GM23338 (cell line): ENCODE data around the gene THSD7A. TPM values are rescaled to one million over a fixed set of nuclear protein-coding genes. Genes with fewer than 3 reads are reported as not detected.

Source experiments
- ATAC-seq: fragments of 200-7000 bp; cut with Tn5 transposase; 3 replicates; pipeline ENCODE4 v1.9.1; 2020
- DNase-seq: peaks from one replicate; pipeline ENCODE4 v3.0.0-alpha.2; 2015; ENCODE audit warnings: low spot score
- H2AFZ ChIP-seq: fragments of 200-600 bp; sonication (generic); 2 replicates; pipeline ENCODE4 v1.8.0; 2016; ENCODE audit warnings: antibody characterized with exemption, mild to moderate bottlenecking, moderate library complexity
- H3F3A ChIP-seq: fragments of 200-600 bp; sonication (generic); replicated peaks from 2 replicates; pipeline ENCODE4 v1.8.0; 2017; ENCODE audit warnings: antibody characterized with exemption, mixed run types, low read depth
- H3K27ac ChIP-seq: fragments of 200-600 bp; sonication (generic); 2 replicates; pipeline ENCODE4 v1.6.1; 2016; ENCODE audit warnings: low read depth
- H3K27me3 ChIP-seq: fragments of 200-600 bp; sonication (generic); 2 replicates; pipeline ENCODE4 v1.8.0; 2016; ENCODE audit warnings: mild to moderate bottlenecking, mixed run types, moderate library complexity; ENCODE audit not compliant: insufficient read depth
- H3K36me3 ChIP-seq: fragments of 200-600 bp; sonication (generic); 2 replicates; pipeline ENCODE4 v1.8.0; 2016; ENCODE audit warnings: mild to moderate bottlenecking; ENCODE audit not compliant: insufficient read depth
- H3K4me1 ChIP-seq: fragments of 200-600 bp; sonication (generic); 2 replicates; pipeline ENCODE4 v1.8.0; 2016; ENCODE audit warnings: mild to moderate bottlenecking, moderate library complexity; ENCODE audit not compliant: insufficient read depth
- H3K4me2 ChIP-seq: fragments of 200-600 bp; sonication (generic); 2 replicates; pipeline ENCODE4 v1.7.1; 2017; ENCODE audit warnings: mixed run types
- H3K4me3 ChIP-seq: fragments of 200-600 bp; sonication (generic); 2 replicates; pipeline ENCODE4 v1.6.1; 2016; ENCODE audit warnings: mixed run types
- H3K79me2 ChIP-seq: fragments of 200-600 bp; sonication (generic); replicated peaks from 2 replicates; pipeline ENCODE4 v1.8.0; 2017; ENCODE audit warnings: mild to moderate bottlenecking; ENCODE audit not compliant: insufficient read depth
- H3K9me2 ChIP-seq: fragments of 200-600 bp; sonication (generic); 2 replicates; pipeline ENCODE4 v1.8.0; 2017; ENCODE audit not compliant: insufficient read depth
- H4K20me1 ChIP-seq: fragments of 200-600 bp; sonication (generic); replicated peaks from 2 replicates; pipeline ENCODE4 v1.8.0; 2017; ENCODE audit warnings: mild to moderate bottlenecking; ENCODE audit not compliant: insufficient read depth
- H3K27ac Mint-ChIP-seq: 2 replicates; pipeline ENCODE4 v1.8.0; 2020; ENCODE audit warnings: inconsistent platforms, mild to moderate bottlenecking, moderate library complexity, mixed read lengths
- H3K27me3 Mint-ChIP-seq: 3 replicates; pipeline ENCODE4 v1.8.0; 2022; ENCODE audit warnings: low read depth, mild to moderate bottlenecking, moderate library complexity, mixed read lengths, inconsistent platforms; ENCODE audit not compliant: insufficient read depth, poor library complexity
- H3K36me3 Mint-ChIP-seq: 3 replicates; pipeline ENCODE4 v1.8.0; 2021; ENCODE audit warnings: low read depth, mild to moderate bottlenecking, inconsistent platforms, moderate library complexity, mixed read lengths
- H3K4me1 Mint-ChIP-seq: 3 replicates; pipeline ENCODE4 v1.8.0; 2020; ENCODE audit warnings: mild to moderate bottlenecking, inconsistent platforms, mixed read lengths
- H3K4me3 Mint-ChIP-seq: 3 replicates; pipeline ENCODE4 v1.8.0; 2021; ENCODE audit warnings: moderate library complexity, mild to moderate bottlenecking, inconsistent platforms, mixed read lengths
- H3K9me3 Mint-ChIP-seq: 3 replicates; pipeline ENCODE4 v1.8.0; 2020; ENCODE audit warnings: moderate library complexity, mild to moderate bottlenecking, inconsistent platforms, mixed read lengths
- CREB1 ChIP-seq: fragments of 250-450 bp; sonication (Bioruptor Pico); IDR thresholded peaks from 2 replicates; pipeline ENCODE4 v1.5.0; 2020; ENCODE audit warnings: low read depth, mild to moderate bottlenecking, moderate library complexity
- CTCF ChIP-seq, 2 experiments: fragments of 200-600 bp in 1 of 2; sonication (generic) in 1 of 2; conservative IDR thresholded peaks; 2 replicates each; pipeline versions ENCODE4 v1.5.1 to v1.6.1; 2016 to 2017; ENCODE audit warnings: antibody characterized with exemption in 2 of 2, low read depth in 2 of 2, mild to moderate bottlenecking in 2 of 2, moderate library complexity in 1 of 2
- ETS1 ChIP-seq: IDR thresholded peaks from 2 replicates; pipeline ENCODE4 v1.6.1; 2016; ENCODE audit warnings: antibody characterized with exemption
- EZH2 ChIP-seq: fragments of 200-600 bp; sonication (generic); IDR thresholded peaks from one replicate; pipeline ENCODE4 v1.8.0; 2017; ENCODE audit warnings: antibody characterized with exemption, mild to moderate bottlenecking, low read depth; ENCODE audit not compliant: unreplicated experiment
- EZH2phosphoT487 ChIP-seq: fragments of 200-600 bp; sonication (generic); IDR thresholded peaks from one replicate; pipeline ENCODE4 v1.8.1; 2018; ENCODE audit warnings: antibody characterized with exemption; ENCODE audit not compliant: unreplicated experiment
- NANOG ChIP-seq: IDR thresholded peaks from 2 replicates; pipeline ENCODE4 v1.6.1; 2016; ENCODE audit warnings: antibody characterized with exemption, borderline replicate concordance
- STAT1 ChIP-seq: IDR thresholded peaks from one replicate; pipeline ENCODE4 v1.6.1; 2016; ENCODE audit warnings: antibody characterized with exemption; ENCODE audit not compliant: unreplicated experiment
- ZNF114 ChIP-seq: fragments of 250-450 bp; sonication (Bioruptor Pico); IDR thresholded peaks from 2 replicates; pipeline ENCODE4 v1.5.0; 2020; ENCODE audit warnings: mild to moderate bottlenecking, moderate library complexity
- ZNF331 ChIP-seq: fragments of 250-450 bp; sonication (Bioruptor Pico); IDR thresholded peaks from 2 replicates; pipeline ENCODE4 v1.5.0; 2020; ENCODE audit warnings: low read depth, mild to moderate bottlenecking, moderate library complexity
- ZNF462 ChIP-seq: fragments of 250-450 bp; sonication (Bioruptor Pico); IDR thresholded peaks from 2 replicates; pipeline ENCODE4 v1.5.0; 2020; ENCODE audit warnings: mild to moderate bottlenecking, moderate library complexity
- polyA plus RNA-seq: library from polyadenylated mRNA; unstranded; fragments of >200 nt; fragmentation: Nextera tagmentation; extraction: Ambion mirVana; gene quantifications from 2 replicates; pipeline ENCODE4 v1.2.1, GENCODE V29; 2016
- total RNA-seq: library from RNA; depleted of rRNA; stranded (reverse); fragments of >200 nt; shearing (Covaris generic); gene quantifications from 2 replicates; pipeline ENCODE4 v1.2.3, GENCODE V29; 2014

Gene THSD7A
- total and polyA plus RNA-seq, 2 experiments from 2014 or later, result 1.3 to 2.1 TPM

- no peak overlapping the region for H2AFZ ChIP-seq
- no peaks in the 10 kb centered on the region for H3F3A ChIP-seq
- H3K4me2 ChIP-seq, result no peak overlapping the region
- no peaks in the 10 kb centered on the region for H3K4me1 ChIP-seq
- Mint-ChIP-seq H3K9me3 (no peaks in the 10 kb centered on the region), H3K4me1 (no peaks in the 10 kb centered on the region), H3K27me3 (no peaks in the 10 kb centered on the region), H3K36me3 (no peaks in the 10 kb centered on the region), H3K4me3 (no peak overlapping the region), H3K27ac (peak overlapping the region; percentile 56; the same call in 1 of the 2 replicates)
- H3K9me2 ChIP-seq, result no peaks in the 10 kb centered on the region
- H3K36me3 ChIP-seq, result no peaks in the 10 kb centered on the region
- H3K27me3 ChIP-seq, result no peaks in the 10 kb centered on the region
- TF ChIP-seq ZNF462 (CRISPR knock-in tag) (no peak), CTCF (conservative IDR thresholded peaks at IDR 0.05; ENCODE audit: low read depth in 2 of 2) (no peak), CREB1 (CRISPR knock-in tag) (no peak), STAT1 (no peak), NANOG (no peak), EZH2 (no peak), EZH2phosphoT487 (no peak), ZNF114 (no peak), ZNF331 (CRISPR knock-in tag) (no peak), ETS1 (no peak)
- no peak for ATAC-seq
- no peak overlapping the region for H3K4me3 ChIP-seq
- H3K79me2 ChIP-seq, result no peaks in the 10 kb centered on the region
- H4K20me1 ChIP-seq, result no peaks in the 10 kb centered on the region
- no peak overlapping the region for H3K27ac ChIP-seq
- no peak for DNase-seq
Observed at GRCh38 chr7:11655642-11656041, 176.4 kb downstream of the THSD7A start.
